Suprapubic skin (tissue), 4 donors: Measurements from ENCODE around the gene TPD52L2. TPM values are rescaled to one million over a fixed set of nuclear protein-coding genes. Genes with fewer than 3 reads are reported as not detected.

Experiments used
- DNase-seq, 2 donors: peaks; one replicate each; pipeline ENCODE4 v3.0.0-alpha.2; 2019; ENCODE audit warnings: low spot score in 2 of 2
- H3K27ac ChIP-seq: fragments of 200-600 bp; sonication (generic); one replicate; pipeline ENCODE4 v1.5.1; 2019
- H3K27me3 ChIP-seq: fragments of 200-600 bp; sonication (generic); one replicate; pipeline ENCODE4 v1.5.1; 2019
- H3K36me3 ChIP-seq: fragments of 200-600 bp; sonication (generic); one replicate; pipeline ENCODE4 v1.5.1; 2019
- H3K4me1 ChIP-seq: fragments of 200-600 bp; sonication (generic); one replicate; pipeline ENCODE4 v1.5.1; 2019
- H3K4me3 ChIP-seq: fragments of 200-600 bp; sonication (generic); one replicate; pipeline ENCODE4 v1.5.1; 2019; ENCODE audit warnings: mild to moderate bottlenecking
- H3K9me3 ChIP-seq: fragments of 200-600 bp; sonication (generic); one replicate; pipeline ENCODE4 v1.5.1; 2019
- CTCF ChIP-seq, 2 donors: fragments of 200-600 bp in 1 of 2; fragments of 450-650 bp in 1 of 2; sonication (generic) in 1 of 2; IDR thresholded peaks; one replicate each; pipeline ENCODE4 v1.5.1; 2016 to 2019; ENCODE audit warnings: antibody characterized with exemption in 2 of 2, mild to moderate bottlenecking in 1 of 2, moderate library complexity in 1 of 2
- EP300 ChIP-seq: sonication (generic); formaldehyde crosslinking; IDR thresholded peaks from one replicate; pipeline ENCODE4 v1.6.1; 2017; ENCODE audit warnings: antibody characterized with exemption
- POLR2A ChIP-seq, 2 donors: fragments of 450-650 bp; IDR thresholded peaks; one replicate each; pipeline ENCODE4 v1.6.1; 2017; ENCODE audit warnings: antibody characterized with exemption in 2 of 2, mild to moderate bottlenecking in 2 of 2, moderate library complexity in 2 of 2
- POLR2AphosphoS5 ChIP-seq, 3 donors: sonication (generic); formaldehyde crosslinking; IDR thresholded peaks; one replicate each; pipeline ENCODE4 v1.6.1; 2017; ENCODE audit warnings: antibody characterized with exemption in 3 of 3
- WGBS: methylation state at CpG from one replicate; pipeline ENCODE4 v1.1.5; 2018; 5-methylcytosine and 5-hydroxymethylcytosine counted together
- total RNA-seq, 4 donors: library from RNA; depleted of rRNA; stranded (reverse); fragments of >200 nt; gene quantifications; one replicate each; pipeline ENCODE4 v1.1.0, GENCODE V29; 2016

The TPD52L2 gene
- total RNA-seq, 4 donors from 2014 or later: 66.5 to 87.4 (median 74.1) TPM

DNA sequence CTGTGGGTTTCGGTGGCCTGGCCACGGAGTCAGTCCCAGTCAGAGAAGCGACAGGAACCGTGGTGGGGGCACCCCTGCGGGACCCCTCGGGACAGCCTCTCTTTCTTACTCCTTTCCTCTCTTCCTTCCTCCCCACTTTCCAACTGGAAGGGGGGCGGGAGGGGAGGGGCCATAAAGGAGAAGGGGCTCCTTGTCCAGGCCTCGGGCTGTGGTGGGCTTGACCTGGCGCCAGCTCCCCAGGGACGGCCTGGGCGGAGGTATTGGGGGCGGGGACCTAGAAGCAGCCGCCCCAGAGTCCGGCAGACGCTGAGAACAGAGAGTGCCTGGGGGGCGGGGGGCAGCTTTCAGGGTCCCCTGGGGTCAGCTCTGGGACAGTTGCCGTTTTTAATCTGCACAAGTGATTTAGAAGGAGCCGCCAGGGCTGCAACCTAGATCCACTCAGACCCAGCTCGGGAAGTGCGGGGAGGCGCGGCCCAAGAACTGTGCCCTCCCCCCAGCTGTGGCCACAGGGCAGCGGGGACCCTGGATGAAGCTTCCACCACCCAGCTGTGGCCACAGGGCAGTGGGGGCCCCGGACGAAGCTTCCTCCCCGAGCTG is 10.2 kb upstream of the TPD52L2 start:
- no peak for DNase-seq
- Histone ChIP-seq H3K9me3 (no peaks in the 10 kb centered on the region), H3K4me3 (peak overlapping the region; percentile 33), H3K27ac (peak overlapping the region; percentile 78), H3K4me1 (peaks cover 55% of the 10 kb centered on the region), H3K36me3 (no peaks in the 10 kb centered on the region), H3K27me3 (peaks cover 26% of the 10 kb centered on the region)
- WGBS: 17% methylated on average over 1 of the region's 26 CpGs
- TF ChIP-seq POLR2AphosphoS5 (IDR thresholded peaks at IDR 0.05) (no peak), EP300 (no peak), CTCF (IDR thresholded peaks at IDR 0.05) (no peak), POLR2A (IDR thresholded peaks at IDR 0.05) (no peak)

- Histone ChIP-seq H3K4me3 (peak overlapping the region; percentile 33), H3K4me1 (peaks cover 55% of the 10 kb centered on the region), H3K27ac (peak overlapping the region; percentile 15), H3K36me3 (no peaks in the 10 kb centered on the region), H3K27me3 (peaks cover 26% of the 10 kb centered on the region), H3K9me3 (no peaks in the 10 kb centered on the region)
- TF ChIP-seq CTCF (IDR thresholded peaks at IDR 0.05): no peak
- no peak for TF ChIP-seq POLR2A (IDR thresholded peaks at IDR 0.05)
- TF ChIP-seq EP300: no peak
- no peak for TF ChIP-seq POLR2AphosphoS5 (IDR thresholded peaks at IDR 0.05)
- 7% methylated on average over 12 of the region's 36 CpGs for WGBS
- no peak for DNase-seq
These were observed 9.5 kb upstream of the TPD52L2 start for GRCh38 chr20:63855363-63856097.

DNA sequence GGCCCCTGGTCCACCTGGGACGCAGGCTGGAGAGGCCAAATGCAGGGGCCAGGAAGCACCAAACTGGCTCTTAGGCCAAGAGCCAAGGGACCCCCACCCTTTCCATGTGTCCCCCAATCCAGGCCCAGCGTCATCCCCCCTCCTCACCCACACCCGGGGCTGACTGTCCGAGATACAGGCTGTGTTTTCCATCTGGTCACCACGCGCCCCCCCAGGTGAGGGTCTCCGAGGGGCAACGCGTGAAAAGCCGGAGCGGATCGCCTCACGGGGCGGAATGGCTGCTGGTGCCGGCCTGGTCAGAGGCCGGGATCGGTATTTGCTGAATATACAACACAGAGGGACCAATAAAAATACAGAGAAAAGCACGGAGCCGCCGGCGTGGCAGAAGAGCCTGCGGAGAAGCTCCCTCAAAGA is 9.0 kb upstream of the TPD52L2 start:
- no peaks in the 10 kb centered on the region for H3K36me3 ChIP-seq
- TF ChIP-seq POLR2A (IDR thresholded peaks at IDR 0.05): no peak
- TF ChIP-seq POLR2AphosphoS5 (IDR thresholded peaks at IDR 0.05): no peak
- TF ChIP-seq EP300: no peak
- no peak for DNase-seq
- peaks cover 26% of the 10 kb centered on the region for H3K27me3 ChIP-seq
- H3K4me3 ChIP-seq: no peak overlapping the region
- 49% methylated on average over 21 of the region's 22 CpGs for WGBS
- H3K9me3 ChIP-seq: no peaks in the 10 kb centered on the region
- no peak overlapping the region for H3K27ac ChIP-seq
- peaks cover 55% of the 10 kb centered on the region for H3K4me1 ChIP-seq

DNA sequence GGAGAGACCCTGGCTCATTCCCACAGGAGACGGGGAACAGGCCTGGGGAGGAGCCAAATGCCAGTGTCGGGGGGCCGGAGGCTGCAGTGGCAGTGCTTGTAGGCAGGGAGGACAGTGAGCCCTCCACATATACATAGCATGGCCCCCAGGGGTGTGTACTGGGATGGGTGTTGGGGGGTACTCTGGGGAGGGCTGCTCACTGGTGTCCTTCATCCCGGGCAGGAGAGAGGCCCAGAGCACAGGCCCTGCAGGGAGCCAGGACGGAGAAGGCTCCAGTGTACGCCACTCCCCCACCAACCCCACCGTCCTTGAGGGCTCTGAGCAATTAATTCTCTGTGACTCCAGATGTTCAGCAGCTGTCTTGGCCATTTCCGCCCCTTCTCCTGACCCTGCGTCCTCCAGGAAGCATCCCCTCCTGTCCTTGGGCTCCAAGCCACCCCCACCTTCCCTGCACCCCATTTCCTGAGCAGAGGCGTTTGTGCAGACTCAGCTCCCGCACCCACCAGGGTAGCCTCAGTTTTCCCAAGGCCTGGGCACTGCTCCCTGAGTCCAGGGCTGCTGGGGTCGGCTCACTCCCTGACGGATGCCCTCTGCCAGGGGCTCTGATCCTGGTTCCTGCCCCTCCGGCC is 7.2 kb upstream of the TPD52L2 start:
- Histone ChIP-seq H3K36me3 (peaks cover 17% of the 10 kb centered on the region), H3K27me3 (peaks cover 26% of the 10 kb centered on the region), H3K9me3 (no peaks in the 10 kb centered on the region), H3K4me1 (peaks cover 55% of the 10 kb centered on the region), H3K27ac (no peak overlapping the region), H3K4me3 (no peak overlapping the region)
- DNase-seq: peak in 1 of 2 donors; percentile 62
- TF ChIP-seq POLR2A (IDR thresholded peaks at IDR 0.05) (no peak), CTCF (IDR thresholded peaks at IDR 0.05) (no peak), POLR2AphosphoS5 (IDR thresholded peaks at IDR 0.05) (no peak), EP300 (no peak)
- WGBS: 13% methylated on average over 11 of the region's 14 CpGs

DNA sequence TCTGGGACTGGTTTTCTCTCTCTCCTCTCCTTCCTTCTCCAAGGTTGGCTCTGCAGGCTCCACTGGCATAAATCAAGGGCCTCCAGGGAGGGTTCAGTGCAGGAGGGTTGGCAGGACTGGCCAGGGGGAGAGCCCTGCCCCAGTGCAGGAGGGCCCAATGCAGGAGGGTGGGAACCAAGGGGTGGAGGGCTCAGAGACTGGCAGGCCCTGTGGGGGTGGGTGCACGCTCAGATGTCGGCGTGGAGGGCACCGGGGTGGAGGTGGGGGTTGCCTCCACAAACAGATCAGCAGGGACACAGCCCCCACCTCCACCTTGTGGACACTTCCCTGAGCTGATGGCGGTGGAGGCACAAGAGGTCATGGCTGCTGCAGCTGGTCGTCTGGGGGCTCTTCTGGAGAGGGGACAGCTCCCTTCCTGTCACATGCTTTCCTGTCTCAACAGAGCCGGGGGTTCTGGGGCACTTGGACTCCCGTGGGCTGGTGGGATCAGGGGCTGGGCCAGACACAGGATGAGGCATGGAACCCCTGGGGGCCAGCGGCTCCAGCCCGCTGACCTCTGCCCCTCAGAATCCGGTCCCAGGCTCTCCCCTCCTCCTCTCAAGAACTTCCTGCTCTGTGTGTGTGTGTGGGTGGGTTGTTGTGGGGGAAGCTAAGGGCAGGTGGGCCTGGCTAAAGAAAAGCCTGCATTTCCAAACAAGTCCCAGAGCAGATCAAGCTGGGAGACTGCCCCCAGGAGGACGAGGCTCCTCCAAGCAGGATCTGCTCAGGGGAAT is 6.5 kb upstream of the TPD52L2 start:
- peaks cover 26% of the 10 kb centered on the region for H3K27me3 ChIP-seq
- WGBS: 10% methylated on average over 8 of the region's 12 CpGs
- H3K36me3 ChIP-seq: peaks cover 18% of the 10 kb centered on the region
- no peak overlapping the region for H3K4me3 ChIP-seq
- peak overlapping the region; percentile 23 for H3K27ac ChIP-seq
- H3K9me3 ChIP-seq: no peaks in the 10 kb centered on the region
- DNase-seq: peak in 1 of 2 donors; percentile 59
- H3K4me1 ChIP-seq: peaks cover 55% of the 10 kb centered on the region
- no peak for TF ChIP-seq EP300
- TF ChIP-seq CTCF (IDR thresholded peaks at IDR 0.05): no peak
- no peak for TF ChIP-seq POLR2AphosphoS5 (IDR thresholded peaks at IDR 0.05)
- no peak for TF ChIP-seq POLR2A (IDR thresholded peaks at IDR 0.05)
